Measurements from ENCODE around the gene ATP2B2.

Gene ATP2B2

DNA sequence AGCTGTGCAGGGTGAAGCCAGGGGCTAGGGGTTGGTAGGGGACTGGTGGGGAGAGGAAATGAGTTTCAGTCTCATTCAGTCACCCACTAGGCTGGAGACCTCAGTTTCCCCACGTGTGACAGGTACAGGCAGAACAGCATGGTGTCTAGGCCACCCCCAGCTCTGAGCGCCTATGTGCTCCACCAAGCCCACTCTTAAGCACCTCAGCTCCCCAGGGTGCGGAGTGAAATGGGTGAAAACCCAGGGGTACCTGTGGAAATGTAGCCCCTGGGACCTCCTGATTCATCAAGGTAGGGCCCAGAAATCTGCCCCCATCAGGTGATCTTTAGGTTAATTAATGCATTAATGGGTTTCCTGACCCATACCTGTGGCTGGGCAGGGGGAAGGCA, 3.7 kb downstream of the ATP2B2 start:
- H3K4me3 ChIP-seq (ENCODE audit: low read length, poor library complexity, severe bottlenecking): no peak overlapping the region
- H3K36me3 ChIP-seq (ENCODE audit: insufficient read depth, low read length): no peaks in the 10 kb centered on the region
- H3F3A ChIP-seq (ENCODE audit: low read depth): no peaks in the 10 kb centered on the region
- no peaks in the 10 kb centered on the region for H3K9me2 ChIP-seq (replicated peaks; ENCODE audit: low read depth, low read length)
- H2AFZ ChIP-seq (ENCODE audit: low read length): no peak overlapping the region
- TF ChIP-seq EZH2phosphoT487 (IDR thresholded peaks at IDR 0.05; ENCODE audit: borderline replicate concordance): no peak
- TF ChIP-seq, protein P1, sequence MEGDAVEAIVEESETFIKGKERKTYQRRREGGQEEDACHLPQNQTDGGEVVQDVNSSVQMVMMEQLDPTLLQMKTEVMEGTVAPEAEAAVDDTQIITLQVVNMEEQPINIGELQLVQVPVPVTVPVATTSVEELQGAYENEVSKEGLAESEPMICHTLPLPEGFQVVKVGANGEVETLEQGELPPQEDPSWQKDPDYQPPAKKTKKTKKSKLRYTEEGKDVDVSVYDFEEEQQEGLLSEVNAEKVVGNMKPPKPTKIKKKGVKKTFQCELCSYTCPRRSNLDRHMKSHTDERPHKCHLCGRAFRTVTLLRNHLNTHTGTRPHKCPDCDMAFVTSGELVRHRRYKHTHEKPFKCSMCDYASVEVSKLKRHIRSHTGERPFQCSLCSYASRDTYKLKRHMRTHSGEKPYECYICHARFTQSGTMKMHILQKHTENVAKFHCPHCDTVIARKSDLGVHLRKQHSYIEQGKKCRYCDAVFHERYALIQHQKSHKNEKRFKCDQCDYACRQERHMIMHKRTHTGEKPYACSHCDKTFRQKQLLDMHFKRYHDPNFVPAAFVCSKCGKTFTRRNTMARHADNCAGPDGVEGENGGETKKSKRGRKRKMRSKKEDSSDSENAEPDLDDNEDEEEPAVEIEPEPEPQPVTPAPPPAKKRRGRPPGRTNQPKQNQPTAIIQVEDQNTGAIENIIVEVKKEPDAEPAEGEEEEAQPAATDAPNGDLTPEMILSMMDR (conservative IDR thresholded peaks at IDR 0.05; ENCODE audit: low read length): no peak
- H3K9me3 ChIP-seq (ENCODE audit: insufficient read depth, low read depth, low read length): no peaks in the 10 kb centered on the region
- no peak overlapping the region for H3K4me2 ChIP-seq (ENCODE audit: low read depth, low read length, poor library complexity, severe bottlenecking)
- H3K4me1 ChIP-seq (ENCODE audit: insufficient read depth, low read length, poor library complexity, severe bottlenecking): no peaks in the 10 kb centered on the region
- H3K27me3 ChIP-seq (ENCODE audit: insufficient read depth, low read length, poor library complexity, severe bottlenecking): no peaks in the 10 kb centered on the region
- no peaks in the 10 kb centered on the region for H3K79me2 ChIP-seq (ENCODE audit: insufficient read depth, low read length)
- H3K9ac ChIP-seq (ENCODE audit: low read depth, low read length, poor library complexity, severe bottlenecking): no peak overlapping the region
- no peaks in the 10 kb centered on the region for H4K20me1 ChIP-seq (ENCODE audit: insufficient read depth, low read length, poor library complexity, severe bottlenecking)

- Histone ChIP-seq H3K4me1 (ENCODE audit: insufficient read depth, low read length, poor library complexity, severe bottlenecking) (no peaks in the 10 kb centered on the region), H2AFZ (ENCODE audit: low read length) (no peak overlapping the region), H3K36me3 (ENCODE audit: insufficient read depth, low read length) (no peaks in the 10 kb centered on the region), H3K79me2 (ENCODE audit: insufficient read depth, low read length) (no peaks in the 10 kb centered on the region), H3F3A (ENCODE audit: low read depth) (no peaks in the 10 kb centered on the region), H3K9me3 (ENCODE audit: insufficient read depth, low read depth, low read length) (no peaks in the 10 kb centered on the region), H4K20me1 (ENCODE audit: insufficient read depth, low read length, poor library complexity, severe bottlenecking) (no peaks in the 10 kb centered on the region), H3K4me2 (ENCODE audit: low read depth, low read length, poor library complexity, severe bottlenecking) (no peak overlapping the region), H3K4me3 (ENCODE audit: low read length, poor library complexity, severe bottlenecking) (no peak overlapping the region), H3K9me2 (replicated peaks; ENCODE audit: low read depth, low read length) (no peaks in the 10 kb centered on the region), H3K9ac (ENCODE audit: low read depth, low read length, poor library complexity, severe bottlenecking) (no peak overlapping the region), H3K27me3 (ENCODE audit: insufficient read depth, low read length, poor library complexity, severe bottlenecking) (no peaks in the 10 kb centered on the region)
- TF ChIP-seq, protein P1 (conservative IDR thresholded peaks at IDR 0.05; ENCODE audit: low read length): no peak
- no peak for TF ChIP-seq EZH2phosphoT487 (IDR thresholded peaks at IDR 0.05; ENCODE audit: borderline replicate concordance)
These were observed 4.4 kb downstream of the ATP2B2 start for GRCh38 chr3:10500717-10501663.

DNA sequence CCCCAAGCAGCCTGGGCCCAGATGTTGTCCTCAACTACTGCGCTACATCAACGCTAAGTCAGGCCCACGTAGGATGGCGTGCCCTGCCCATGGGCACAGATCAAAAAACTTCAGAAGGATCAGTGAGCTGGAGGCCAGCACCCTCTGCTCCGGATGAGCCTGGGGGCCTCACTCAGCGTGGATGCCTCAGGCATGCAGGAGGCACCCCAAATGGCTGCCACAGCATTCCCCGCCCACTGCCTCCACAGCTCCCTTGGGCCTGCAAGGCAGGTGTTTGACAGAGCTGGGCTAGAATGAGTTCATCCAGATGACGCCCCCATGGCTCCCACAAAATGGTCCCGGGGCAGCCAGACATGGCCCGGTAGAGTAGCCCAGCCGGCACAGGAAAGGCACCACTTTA, 7.1 kb downstream of the ATP2B2 start:
- H3F3A ChIP-seq (ENCODE audit: low read depth): no peaks in the 10 kb centered on the region
- no peak overlapping the region for H3K9ac ChIP-seq (ENCODE audit: low read depth, low read length, poor library complexity, severe bottlenecking)

More for the DNA sequence above, 7.1 kb downstream of the ATP2B2 start:
- H3K4me1 ChIP-seq (ENCODE audit: insufficient read depth, low read length, poor library complexity, severe bottlenecking): no peaks in the 10 kb centered on the region
- no peaks in the 10 kb centered on the region for H3K36me3 ChIP-seq (ENCODE audit: insufficient read depth, low read length)
- no peak overlapping the region for H3K4me3 ChIP-seq (ENCODE audit: low read length, poor library complexity, severe bottlenecking)
- no peaks in the 10 kb centered on the region for H3K79me2 ChIP-seq (ENCODE audit: insufficient read depth, low read length)
- no peaks in the 10 kb centered on the region for H3K9me3 ChIP-seq (ENCODE audit: insufficient read depth, low read depth, low read length)
- no peak overlapping the region for H3K4me2 ChIP-seq (ENCODE audit: low read depth, low read length, poor library complexity, severe bottlenecking)
- H3K27me3 ChIP-seq (ENCODE audit: insufficient read depth, low read length, poor library complexity, severe bottlenecking): no peaks in the 10 kb centered on the region
- no peaks in the 10 kb centered on the region for H3K9me2 ChIP-seq (replicated peaks; ENCODE audit: low read depth, low read length)
- TF ChIP-seq EZH2phosphoT487 (IDR thresholded peaks at IDR 0.05; ENCODE audit: borderline replicate concordance): no peak
- TF ChIP-seq, protein P1 (conservative IDR thresholded peaks at IDR 0.05; ENCODE audit: low read length): no peak
- H2AFZ ChIP-seq (ENCODE audit: low read length): no peak overlapping the region
- no peaks in the 10 kb centered on the region for H4K20me1 ChIP-seq (ENCODE audit: insufficient read depth, low read length, poor library complexity, severe bottlenecking)

Data from Loucy (cell line).